Liver (tissue), 9 donors: ENCODE data around the gene CORO2B. TPM values are rescaled to one million over a fixed set of nuclear protein-coding genes. Genes with fewer than 3 reads are reported as not detected.

Source experiments
- DNase-seq: peaks from one replicate; pipeline ENCODE4 v3.0.0-alpha.2; 2017; ENCODE audit warnings: low spot score
- H3K27ac ChIP-seq, 2 donors: one replicate each; pipeline ENCODE4 v1.7.0; 2013; ENCODE audit warnings: inconsistent platforms in 2 of 2, low read length in 2 of 2, control low read depth in 1 of 2, low read depth in 1 of 2, mild to moderate bottlenecking in 1 of 2
- H3K27me3 ChIP-seq, 4 donors: one replicate each; pipeline versions ENCODE4 v1.6.1 to v1.7.0; 2013; ENCODE audit warnings: low read length in 3 of 4, inconsistent platforms in 1 of 4, mild to moderate bottlenecking in 1 of 4, moderate library complexity in 1 of 4; ENCODE audit not compliant: control insufficient read depth in 4 of 4, insufficient read depth in 4 of 4
- H3K36me3 ChIP-seq, 4 donors: one replicate each; pipeline versions ENCODE4 v1.6.1 to v1.7.0; 2013; ENCODE audit warnings: low read length in 3 of 4, mild to moderate bottlenecking in 3 of 4, low read depth in 1 of 4, moderate library complexity in 1 of 4; ENCODE audit not compliant: control insufficient read depth in 4 of 4, insufficient read depth in 3 of 4
- H3K4me1 ChIP-seq, 4 donors: one replicate each; pipeline versions ENCODE4 v1.6.1 to v1.7.0; 2013; ENCODE audit warnings: low read length in 3 of 4, mild to moderate bottlenecking in 3 of 4, moderate library complexity in 1 of 4; ENCODE audit not compliant: control insufficient read depth in 4 of 4, insufficient read depth in 4 of 4
- H3K4me3 ChIP-seq, 3 donors: one replicate each; pipeline versions ENCODE4 v1.6.1 to v1.7.0; 2013; ENCODE audit warnings: low read length in 3 of 3, control low read depth in 1 of 3, low read depth in 1 of 3, mild to moderate bottlenecking in 1 of 3
- H3K9ac ChIP-seq, 2 donors: one replicate each; pipeline ENCODE4 v1.7.0; 2013; ENCODE audit warnings: low read length in 2 of 2, mild to moderate bottlenecking in 2 of 2, moderate library complexity in 2 of 2, control low read depth in 1 of 2, low read depth in 1 of 2
- H3K9me3 ChIP-seq, 4 donors: one replicate each; pipeline versions ENCODE4 v1.6.1 to v1.7.0; 2013; ENCODE audit warnings: low read length in 3 of 4; ENCODE audit not compliant: control insufficient read depth in 4 of 4
- ATF3 ChIP-seq: IDR thresholded peaks from 2 replicates; pipeline ENCODE4 v1.6.1; 2016; ENCODE audit warnings: antibody characterized with exemption
- CTCF ChIP-seq: fragments of 150-350 bp; IDR thresholded peaks from 2 replicates; pipeline ENCODE4 v1.5.1; 2017; ENCODE audit warnings: improper control_type of control experiment, low read depth, low read length; ENCODE audit not compliant: missing input control
- FOXA1 ChIP-seq: IDR thresholded peaks from 2 replicates; pipeline ENCODE4 v1.6.1; 2016; ENCODE audit warnings: antibody characterized with exemption
- FOXA2 ChIP-seq: IDR thresholded peaks from 2 replicates; pipeline ENCODE4 v1.6.1; 2016; ENCODE audit warnings: antibody characterized with exemption
- GABPA ChIP-seq, 2 donors: IDR thresholded peaks in 1 of 2; conservative IDR thresholded peaks in 1 of 2; 2 replicates each; pipeline ENCODE4 v1.6.1; 2016; ENCODE audit warnings: antibody characterized with exemption in 2 of 2, mild to moderate bottlenecking in 1 of 2, moderate library complexity in 1 of 2
- HNF4A ChIP-seq, 2 donors: conservative IDR thresholded peaks; 2 replicates each; pipeline ENCODE4 v1.6.1; 2016; ENCODE audit warnings: antibody characterized with exemption in 2 of 2, mild to moderate bottlenecking in 2 of 2
- HNF4G ChIP-seq: IDR thresholded peaks from 2 replicates; pipeline ENCODE4 v1.6.1; 2016; ENCODE audit warnings: antibody characterized with exemption
- JUND ChIP-seq, 2 donors: IDR thresholded peaks; 2 replicates each; pipeline ENCODE4 v1.6.1; 2016; ENCODE audit warnings: antibody characterized with exemption in 2 of 2
- MAX ChIP-seq: IDR thresholded peaks from 2 replicates; pipeline ENCODE4 v1.6.1; 2016; ENCODE audit warnings: antibody characterized with exemption
- NR2F2 ChIP-seq: IDR thresholded peaks from 2 replicates; pipeline ENCODE4 v1.6.1; 2016; ENCODE audit warnings: antibody characterized with exemption
- RAD21 ChIP-seq, 2 donors: IDR thresholded peaks; 2 replicates each; pipeline ENCODE4 v1.6.1; 2016; ENCODE audit warnings: antibody characterized with exemption in 2 of 2, mild to moderate bottlenecking in 2 of 2
- REST ChIP-seq: IDR thresholded peaks from 2 replicates; pipeline ENCODE4 v1.6.1; 2016; ENCODE audit warnings: antibody characterized with exemption, mild to moderate bottlenecking
- RXRA ChIP-seq, 2 donors: IDR thresholded peaks; 2 replicates each; pipeline ENCODE4 v1.6.1; 2017 to 2018; ENCODE audit warnings: antibody characterized with exemption in 2 of 2, mild to moderate bottlenecking in 1 of 2
- SP1 ChIP-seq: IDR thresholded peaks from 2 replicates; pipeline ENCODE4 v1.6.1; 2018; ENCODE audit warnings: antibody characterized with exemption, mild to moderate bottlenecking
- TAF1 ChIP-seq: conservative IDR thresholded peaks from 2 replicates; pipeline ENCODE4 v1.6.1; 2016; ENCODE audit warnings: antibody characterized with exemption, mild to moderate bottlenecking
- YY1 ChIP-seq: IDR thresholded peaks from 2 replicates; pipeline ENCODE4 v1.6.1; 2016; ENCODE audit warnings: antibody characterized with exemption, mild to moderate bottlenecking
- ZBTB33 ChIP-seq: IDR thresholded peaks from 2 replicates; pipeline ENCODE4 v1.6.1; 2016; ENCODE audit warnings: antibody characterized with exemption
- WGBS: extraction: QIAGEN DNeasy Blood & Tissue Kit; methylation state at CpG from one replicate; pipeline ENCODE4 v1.1.7; 2013; 5-methylcytosine and 5-hydroxymethylcytosine counted together
- polyA plus RNA-seq, 2 donors: library from polyadenylated mRNA; stranded (reverse) in 1 of 2; unstranded in 1 of 2; fragments of 200-250 nt in 1 of 2; fragments of >200 nt in 1 of 2; fragmentation: Nextera tagmentation in 1 of 2; extraction: Ambion mirVana in 1 of 2; gene quantifications; one replicate each; pipeline versions ENCODE4 v1.2.1 to v1.2.3, GENCODE V29; 2013 to 2015
- total RNA-seq, 2 donors: library from RNA; depleted of rRNA; stranded (reverse); fragments of >200 nt; gene quantifications; one replicate each; pipeline ENCODE4 v1.2.3, GENCODE V29; 2014
- donor health status: healthy.
- donor health status: healthy.
- donor health status: healthy.
- donor health status: healthy.
- donor health status: healthy.

The CORO2B gene
- total and polyA plus RNA-seq, 4 donors, result 0.15 to 0.65 (median 0.52) TPM

- H3K9ac ChIP-seq, result no peak overlapping the region
- H3K36me3 ChIP-seq, result no peaks in the 10 kb centered on the region
- no peak overlapping the region for H3K27ac ChIP-seq
- H3K9me3 ChIP-seq, result no peaks in the 10 kb centered on the region
- no peak for TF ChIP-seq REST
- no peak for TF ChIP-seq GABPA (IDR thresholded peaks at IDR 0.05 in 1 of 2, conservative IDR thresholded peaks at IDR 0.05 in 1 of 2)
- no peak overlapping the region for H3K4me3 ChIP-seq
- H3K4me1 ChIP-seq, result peaks cover 2 to 16% (median 9%) of the 10 kb centered on the region in 4 donors
- WGBS, result 69% methylated on average over 2 of the region's 2 CpGs
- no peaks in the 10 kb centered on the region for H3K27me3 ChIP-seq
- no peak for DNase-seq
Observed at GRCh38 chr15:68617001-68617400, 38.2 kb downstream of the CORO2B start.

GRCh38 chr15:68617777-68618176 lies 39.0 kb downstream of the CORO2B start:
- H3K27me3 ChIP-seq, result no peaks in the 10 kb centered on the region
- H3K4me3 ChIP-seq, result no peak overlapping the region
- no peak for DNase-seq
- WGBS, result 95% methylated on average over 1 of the region's 1 CpG
- H3K27ac ChIP-seq, result no peak overlapping the region
- no peak overlapping the region for H3K9ac ChIP-seq
- TF ChIP-seq RXRA (IDR thresholded peaks at IDR 0.05) (no peak), FOXA2 (no peak), HNF4G (no peak), GABPA (IDR thresholded peaks at IDR 0.05 in 1 of 2, conservative IDR thresholded peaks at IDR 0.05 in 1 of 2) (no peak), RAD21 (IDR thresholded peaks at IDR 0.05) (no peak), YY1 (no peak), FOXA1 (no peak), ZBTB33 (no peak), REST (no peak), JUND (IDR thresholded peaks at IDR 0.05) (no peak), NR2F2 (no peak), MAX (no peak), ATF3 (no peak), HNF4A (conservative IDR thresholded peaks at IDR 0.05) (no peak), SP1 (no peak), TAF1 (no peak), CTCF (no peak)
- H3K9me3 ChIP-seq, result no peaks in the 10 kb centered on the region
- peaks cover 2 to 16% (median 9%) of the 10 kb centered on the region in 4 donors for H3K4me1 ChIP-seq
- H3K36me3 ChIP-seq, result no peaks in the 10 kb centered on the region
